Measurements from ENCODE around the gene LSM7.

Gene LSM7

GRCh38 chr19:2309734-2310362 lies 18.5 kb downstream of the LSM7 start:
- Histone ChIP-seq H3K4me3 (replicated peaks; ENCODE audit: insufficient read depth, low read length) (no peak overlapping the region), H3K27ac (replicated peaks) (no peak overlapping the region), H3K27me3 (ENCODE audit: insufficient read depth, poor library complexity, severe bottlenecking) (peaks cover 22% of the 10 kb centered on the region)
- TF ChIP-seq REST (IDR thresholded peaks at IDR 0.05; ENCODE audit: insufficient replicate concordance, low read depth): no peak
- no peak for TF ChIP-seq CTCF (IDR thresholded peaks at IDR 0.05; ENCODE audit: insufficient read depth, low read length)
- no peak for TF ChIP-seq POLR2AphosphoS5 (IDR thresholded peaks at IDR 0.05; ENCODE audit: low read depth)
- no peak for DNase-seq (ENCODE audit: low read depth in 1 of 2, low spot score in 1 of 2)

GRCh38 chr19:2308114-2308556 lies 20.3 kb downstream of the LSM7 start, which contains the start of gene LINGO3:
LINGO3 (minus strand) TSS chr19:2308154; CDS start chr19:2291776, 16,378 bp downstream.
- Histone ChIP-seq H3K27me3 (ENCODE audit: insufficient read depth, poor library complexity, severe bottlenecking) (peaks cover 23% of the 10 kb centered on the region), H3K27ac (replicated peaks) (no peak within 1 kb of the TSS), H3K4me3 (replicated peaks; ENCODE audit: insufficient read depth, low read length) (peak within 1 kb of the TSS; percentile 26)
- no peak for TF ChIP-seq POLR2AphosphoS5 (IDR thresholded peaks at IDR 0.05; ENCODE audit: low read depth)
- no peak for TF ChIP-seq REST (IDR thresholded peaks at IDR 0.05; ENCODE audit: insufficient replicate concordance, low read depth)
- no peak for TF ChIP-seq SPI1 (IDR thresholded peaks at IDR 0.05; ENCODE audit: borderline replicate concordance, low read depth)
- TF ChIP-seq GABPA (IDR thresholded peaks at IDR 0.05; ENCODE audit: low read depth): no peak
- TF ChIP-seq CTCF (IDR thresholded peaks at IDR 0.05; ENCODE audit: insufficient read depth, low read length): no peak
- no peak for DNase-seq (ENCODE audit: low read depth in 1 of 2, low spot score in 1 of 2)

- H3K27ac ChIP-seq (replicated peaks): no peak overlapping the region
- H3K27me3 ChIP-seq (ENCODE audit: insufficient read depth, poor library complexity, severe bottlenecking): peaks cover 29% of the 10 kb centered on the region
- H3K4me3 ChIP-seq (replicated peaks; ENCODE audit: insufficient read depth, low read length): peak overlapping the region; percentile 8; the same call in 1 of the 2 replicates
- TF ChIP-seq POLR2AphosphoS5 (IDR thresholded peaks at IDR 0.05; ENCODE audit: low read depth) (no peak), GABPA (IDR thresholded peaks at IDR 0.05; ENCODE audit: low read depth) (no peak), SPI1 (IDR thresholded peaks at IDR 0.05; ENCODE audit: borderline replicate concordance, low read depth) (no peak)
- no peak for DNase-seq (ENCODE audit: low read depth in 1 of 2, low spot score in 1 of 2)
These were observed 20.8 kb downstream of the LSM7 start for GRCh38 chr19:2307518-2308012.

GRCh38 chr19:2306971-2307370 lies 21.4 kb downstream of the LSM7 start:
- DNase-seq (ENCODE audit: low read depth in 1 of 2, low spot score in 1 of 2): no peak
- Histone ChIP-seq H3K27me3 (ENCODE audit: insufficient read depth, poor library complexity, severe bottlenecking) (peaks cover 35% of the 10 kb centered on the region), H3K4me3 (replicated peaks; ENCODE audit: insufficient read depth, low read length) (no peak overlapping the region), H3K27ac (replicated peaks) (no peak overlapping the region)
- TF ChIP-seq GABPA (IDR thresholded peaks at IDR 0.05; ENCODE audit: low read depth) (no peak), REST (IDR thresholded peaks at IDR 0.05; ENCODE audit: insufficient replicate concordance, low read depth) (no peak), SPI1 (IDR thresholded peaks at IDR 0.05; ENCODE audit: borderline replicate concordance, low read depth) (no peak), CTCF (IDR thresholded peaks at IDR 0.05; ENCODE audit: insufficient read depth, low read length) (no peak), POLR2AphosphoS5 (IDR thresholded peaks at IDR 0.05; ENCODE audit: low read depth) (no peak)

All from HL-60 (cell line).